DOHH2 (cell line): ENCODE measurements around the gene MBD1.
"Not testable (repeated sequence)": the region's sequence is repeated elsewhere in the genome, so short reads cannot be mapped to it uniquely, and the experiment has no call there.

ENCODE experiments used
- CTCF ChIP-seq: fragments of 200-600 bp; sonication (generic); IDR thresholded peaks from one replicate; pipeline ENCODE4 v1.5.1; 2014; ENCODE audit warnings: antibody characterized with exemption, mild to moderate bottlenecking, low read depth, low read length; ENCODE audit not compliant: poor library complexity, severe bottlenecking
- EZH2phosphoT487 ChIP-seq: fragments of 200-600 bp; sonication (generic); IDR thresholded peaks from 2 replicates; pipeline ENCODE4 v1.6.1; 2017; ENCODE audit warnings: borderline replicate concordance, mild to moderate bottlenecking, antibody characterized with exemption, low read length, moderate library complexity, mixed read lengths

- TF ChIP-seq CTCF, EZH2phosphoT487: not testable (repeated sequence)
Observed at GRCh38 chr18:50220249-50220648, 61.1 kb downstream of the MBD1 start.
